Keratinocyte (primary cell): ENCODE measurements around the gene PCDHGB3. TPM values are rescaled to one million over a fixed set of nuclear protein-coding genes. Genes with fewer than 3 reads are reported as not detected.
A peak's percentile ranks its signal among the peaks of the same experiment; 100 is the strongest.
"Not testable (repeated sequence)": the region's sequence is repeated elsewhere in the genome, so short reads cannot be mapped to it uniquely, and the experiment has no call there.

ENCODE experiments used
- DNase-seq: peaks from one replicate; pipeline ENCODE4 v3.0.0-alpha.2; 2011; ENCODE audit warnings: low read depth, missing footprints, low spot score
- FAIRE-seq: peaks from 2 replicates; lab custom pipeline; 2011; peaks lifted over from hg19 to GRCh38; lab: Jason Lieb, UNC
- H2AFZ ChIP-seq: 2 replicates; pipeline ENCODE4 v1.6.0; 2012; ENCODE audit warnings: low read length, control low read depth, inconsistent platforms; ENCODE audit not compliant: control insufficient read depth
- H3K27ac ChIP-seq: 2 replicates; pipeline ENCODE4 v1.5.1; 2011; ENCODE audit warnings: low read length; ENCODE audit not compliant: control insufficient read depth, insufficient read depth
- H3K27me3 ChIP-seq: 3 replicates; pipeline ENCODE4 v1.6.0; 2011; ENCODE audit warnings: low read length; ENCODE audit not compliant: control insufficient read depth, insufficient read depth; ENCODE audit errors: extremely low read depth
- H3K36me3 ChIP-seq, 2 experiments: 2 replicates in 1 of 2; 3 replicates in 1 of 2; pipeline ENCODE4 v1.5.1; 2011; ENCODE audit warnings: low read length in 2 of 2, mild to moderate bottlenecking in 1 of 2; ENCODE audit not compliant: control insufficient read depth in 2 of 2, insufficient read depth in 2 of 2; ENCODE audit errors: extremely low read depth in 1 of 2
- H3K4me1 ChIP-seq: 3 replicates; pipeline ENCODE4 v1.5.1; 2011; ENCODE audit warnings: low read length; ENCODE audit not compliant: control insufficient read depth, insufficient read depth; ENCODE audit errors: extremely low read depth
- H3K4me2 ChIP-seq: 3 replicates; pipeline ENCODE4 v1.6.0; 2011; ENCODE audit warnings: low read depth, low read length; ENCODE audit not compliant: control insufficient read depth, insufficient read depth; ENCODE audit errors: extremely low read depth
- H3K4me3 ChIP-seq, 3 experiments: fragments of 200-600 bp in 1 of 3; sonication (generic) in 1 of 3; 2 replicates in 2 of 3; 3 replicates in 1 of 3; pipeline ENCODE4 v1.5.1; 2011 to 2016; ENCODE audit warnings: low read length in 3 of 3, mild to moderate bottlenecking in 3 of 3, control low read depth in 2 of 3, inconsistent platforms in 1 of 3, low read depth in 1 of 3, mixed read lengths in 1 of 3, mixed run types in 1 of 3, moderate library complexity in 1 of 3; ENCODE audit not compliant: control insufficient read depth in 2 of 3, insufficient read depth in 2 of 3; ENCODE audit errors: extremely low read depth in 1 of 3
- H3K79me2 ChIP-seq: 2 replicates; pipeline ENCODE4 v1.6.0; 2012; ENCODE audit warnings: low read length; ENCODE audit not compliant: control insufficient read depth, insufficient read depth
- H3K9ac ChIP-seq: 3 replicates; pipeline ENCODE4 v1.6.0; 2011; ENCODE audit warnings: low read length; ENCODE audit not compliant: control insufficient read depth, insufficient read depth; ENCODE audit errors: extremely low read depth
- H3K9me1 ChIP-seq: 3 replicates; pipeline ENCODE4 v1.6.0; 2011; ENCODE audit warnings: low read length; ENCODE audit not compliant: control insufficient read depth, insufficient read depth; ENCODE audit errors: extremely low read depth
- H3K9me3 ChIP-seq: 2 replicates; pipeline ENCODE4 v1.5.1; 2012; ENCODE audit warnings: low read depth, low read length; ENCODE audit not compliant: control insufficient read depth
- H4K20me1 ChIP-seq: 3 replicates; pipeline ENCODE4 v1.6.0; 2011; ENCODE audit warnings: low read length; ENCODE audit not compliant: control insufficient read depth, insufficient read depth; ENCODE audit errors: extremely low read depth
- CTCF ChIP-seq, 3 experiments: IDR thresholded peaks in 1 of 3; conservative IDR thresholded peaks in 1 of 3; optimal IDR thresholded peaks in 1 of 3; 2 replicates in 2 of 3; 3 replicates in 1 of 3; pipeline versions ENCODE3 to v1.5.1; 2011; ENCODE audit warnings: low read length in 3 of 3, mild to moderate bottlenecking in 3 of 3, moderate library complexity in 2 of 3, control low read depth in 1 of 3, inconsistent platforms in 1 of 3; ENCODE audit not compliant: insufficient read depth in 2 of 3; ENCODE audit errors: extremely low read depth in 1 of 3
- EZH2 ChIP-seq: IDR thresholded peaks from one replicate; pipeline ENCODE4 v1.6.1; 2012; ENCODE audit warnings: inconsistent platforms, mild to moderate bottlenecking, low read length, moderate library complexity
- dilution Hi-C: fragments of 300-500 bp; cut with MboI; formaldehyde crosslinking; loops from one replicate; pipeline ENCODE4 v1.7.0; 2020; ENCODE audit warnings: low sequenced_read_pairs; ENCODE audit not compliant: extremely low pct_ligation_motif_present
- polyA plus RNA-seq, 5 experiments: library from polyadenylated mRNA; depleted of rRNA in 3 of 5; stranded (reverse) in 3 of 5; stranded (forward) in 1 of 5; unstranded in 1 of 5; fragments of >200 nt; gene quantifications; 1 replicate in 1 of 5; 2 replicates in 3 of 5; 3 replicates in 1 of 5; pipeline versions ENCODE4 v1.2.1 to v1.2.3, GENCODE V29; 2011 to 2012; ENCODE audit warnings: missing spikeins in 2 of 5, low read depth in 1 of 5, low replicate concordance in 1 of 5

The PCDHGB3 gene
- polyA plus RNA-seq, 1 donor (not counting 4 experiments of a cell fraction or from before 2014, with no cell fraction given), result 0.18 TPM

GRCh38 chr5:141343953-141344463 is 26.0 kb upstream of the PCDHGB3 start:
- no peak overlapping the region for H3K27ac ChIP-seq
- FAIRE-seq (no peak), DNase-seq (no peak)
- peak overlapping the region; percentile 14 for H3K4me2 ChIP-seq
- H3K27me3 ChIP-seq, result peaks cover 6% of the 10 kb centered on the region
- H4K20me1 ChIP-seq, result no peaks in the 10 kb centered on the region
- no peak for TF ChIP-seq EZH2
- no peak for TF ChIP-seq CTCF (optimal IDR thresholded peaks at IDR 0.05 in 1 of 3, IDR thresholded peaks at IDR 0.05 in 1 of 3, conservative IDR thresholded peaks at IDR 0.05 in 1 of 3; ENCODE audit: extremely low read depth in 1 of 3, insufficient read depth in 2 of 3, low read length in 3 of 3)
- H3K9ac ChIP-seq, result no peak overlapping the region
- no peaks in the 10 kb centered on the region for H3K4me1 ChIP-seq
- H2AFZ ChIP-seq, result peak overlapping the region; percentile 26
- H3K79me2 ChIP-seq, result no peaks in the 10 kb centered on the region
- no peaks in the 10 kb centered on the region for H3K36me3 ChIP-seq
- no peaks in the 10 kb centered on the region for H3K9me1 ChIP-seq
- dilution Hi-C loops, result no loop called here
- peaks cover 14% of the 10 kb centered on the region for H3K9me3 ChIP-seq
- peak overlapping the region in 1 of 3 experiments; percentile 13 for H3K4me3 ChIP-seq

GRCh38 chr5:141345327-141345726 is 24.7 kb upstream of the PCDHGB3 start:
- no peaks in the 10 kb centered on the region for H3K9me1 ChIP-seq
- dilution Hi-C loops, result no loop called here
- H3K27ac ChIP-seq, result no peak overlapping the region
- H3K9me3 ChIP-seq, result peaks cover 10% of the 10 kb centered on the region
- FAIRE-seq (no peak), DNase-seq (no peak)
- no peaks in the 10 kb centered on the region for H4K20me1 ChIP-seq
- H2AFZ ChIP-seq, result no peak overlapping the region
- no peak overlapping the region for H3K4me3 ChIP-seq
- TF ChIP-seq CTCF (optimal IDR thresholded peaks at IDR 0.05 in 1 of 3, IDR thresholded peaks at IDR 0.05 in 1 of 3, conservative IDR thresholded peaks at IDR 0.05 in 1 of 3; ENCODE audit: extremely low read depth in 1 of 3, insufficient read depth in 2 of 3, low read length in 3 of 3), result no peak
- TF ChIP-seq EZH2, result no peak
- H3K36me3 ChIP-seq, result no peaks in the 10 kb centered on the region
- no peaks in the 10 kb centered on the region for H3K4me1 ChIP-seq
- H3K9ac ChIP-seq, result no peak overlapping the region
- H3K79me2 ChIP-seq, result no peaks in the 10 kb centered on the region
- H3K4me2 ChIP-seq, result no peak overlapping the region
- no peaks in the 10 kb centered on the region for H3K27me3 ChIP-seq

- H3K9me1 ChIP-seq, DNase-seq, H3K79me2 ChIP-seq, H4K20me1 ChIP-seq, H3K4me3 ChIP-seq, H3K36me3 ChIP-seq, H3K27ac ChIP-seq, H3K9ac ChIP-seq, H3K4me1 ChIP-seq, H3K27me3 ChIP-seq, H2AFZ ChIP-seq, H3K4me2 ChIP-seq, dilution Hi-C loops, H3K9me3 ChIP-seq, FAIRE-seq: not testable (repeated sequence)
These were observed 24.0 kb upstream of the PCDHGB3 start for GRCh38 chr5:141346017-141346416.
